GM19468 (cell line): Measurements from ENCODE around the gene PRM1.

ENCODE experiments used
- ATAC-seq: cut with Tn5 transposase; IDR thresholded peaks from one replicate; pipeline ENCODE4 v1.9.1; 2021; ENCODE audit warnings: mild to moderate bottlenecking, moderate library complexity, moderate number of reproducible peaks; ENCODE audit not compliant: unreplicated experiment; ENCODE audit errors: extremely low read depth

Gene PRM1

DNA sequence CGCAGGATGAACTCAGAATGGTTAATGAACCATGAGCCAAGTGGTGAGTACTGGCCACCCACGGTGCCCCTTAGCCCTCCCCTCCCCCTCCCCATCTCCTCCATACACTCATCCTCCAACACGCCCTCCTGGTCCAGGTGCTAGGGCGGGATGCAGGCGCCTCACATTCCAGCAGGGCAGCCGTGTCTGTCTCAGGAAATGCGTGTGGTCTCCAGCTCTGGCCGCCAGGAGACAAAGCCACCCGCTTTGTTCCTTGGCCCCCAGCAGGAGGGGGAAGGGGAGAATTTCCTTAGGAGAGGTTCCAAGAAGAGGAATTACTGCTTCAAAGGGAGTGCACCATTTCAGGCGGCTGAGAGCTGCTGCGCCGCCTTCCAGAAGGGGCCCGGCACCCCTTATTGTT, 34.4 kb upstream of the PRM1 start:
- ATAC-seq = no peak

DNA sequence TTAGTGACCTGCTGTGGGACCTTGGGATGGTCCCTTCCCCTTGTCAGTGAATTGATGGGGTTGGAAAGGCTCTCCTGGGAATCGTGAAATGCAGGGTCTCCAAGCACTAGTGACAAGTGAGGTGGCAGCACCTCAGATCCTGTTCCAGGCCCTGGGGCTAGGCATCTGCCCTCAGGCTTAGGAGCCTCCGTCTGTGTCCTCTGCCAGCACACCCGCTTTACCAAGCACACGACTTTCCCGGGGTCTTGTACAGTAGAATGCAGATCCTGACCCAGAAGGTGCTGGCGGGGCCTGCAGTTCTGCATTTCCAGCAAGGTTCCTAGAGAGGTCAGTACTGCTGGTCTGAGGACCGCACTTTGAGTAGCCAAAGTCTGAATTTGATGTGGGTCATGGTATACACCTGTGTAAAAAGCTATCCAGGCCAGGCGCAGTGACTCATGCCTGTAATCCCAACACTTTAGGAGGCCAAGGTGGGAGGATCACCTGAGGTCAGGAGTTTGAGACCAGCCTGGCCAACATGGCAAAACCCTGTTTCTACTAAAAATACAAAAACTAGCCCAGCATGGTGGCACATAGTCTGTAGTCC, 33.3 kb upstream of the PRM1 start:
- ATAC-seq = no peak

DNA sequence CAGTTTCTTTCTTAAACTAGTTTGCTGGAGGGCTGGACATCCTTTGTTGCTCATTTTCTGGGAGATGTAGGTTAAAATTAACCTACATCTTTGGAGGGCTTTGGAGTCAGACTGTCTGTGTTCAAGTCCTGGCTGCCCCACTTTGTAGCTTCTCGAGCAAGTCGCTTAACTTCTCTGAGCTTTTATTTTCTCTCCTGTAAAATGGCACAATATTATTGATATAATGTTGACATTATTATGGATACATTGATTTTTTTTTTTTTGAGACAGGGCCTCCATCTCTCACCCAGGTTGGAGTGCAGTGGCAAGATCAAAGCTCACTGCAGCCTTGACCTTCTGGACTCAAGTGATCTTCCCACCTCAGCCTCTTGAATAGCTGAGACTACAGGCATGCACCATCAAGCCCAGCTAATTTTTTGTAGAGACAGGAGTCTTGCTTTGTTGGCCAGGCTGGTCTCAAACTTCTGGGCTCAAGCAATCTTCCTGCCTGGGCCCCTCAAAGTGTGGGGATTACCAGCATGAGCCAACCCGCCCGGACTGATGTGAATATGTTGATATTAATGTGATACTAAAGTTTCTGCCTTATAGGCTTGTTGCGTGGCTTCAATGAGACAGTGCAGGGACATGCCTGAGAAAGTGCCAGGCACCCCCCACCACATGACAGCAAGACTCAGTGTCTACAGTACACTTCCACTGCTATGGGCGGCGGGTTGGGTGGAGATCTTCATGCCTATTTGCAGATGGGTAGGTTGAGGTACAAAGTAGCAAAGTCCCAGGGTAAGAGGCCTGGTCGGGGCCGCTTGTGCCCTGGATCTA, 32.6 kb upstream of the PRM1 start:
- ATAC-seq = no peak

DNA sequence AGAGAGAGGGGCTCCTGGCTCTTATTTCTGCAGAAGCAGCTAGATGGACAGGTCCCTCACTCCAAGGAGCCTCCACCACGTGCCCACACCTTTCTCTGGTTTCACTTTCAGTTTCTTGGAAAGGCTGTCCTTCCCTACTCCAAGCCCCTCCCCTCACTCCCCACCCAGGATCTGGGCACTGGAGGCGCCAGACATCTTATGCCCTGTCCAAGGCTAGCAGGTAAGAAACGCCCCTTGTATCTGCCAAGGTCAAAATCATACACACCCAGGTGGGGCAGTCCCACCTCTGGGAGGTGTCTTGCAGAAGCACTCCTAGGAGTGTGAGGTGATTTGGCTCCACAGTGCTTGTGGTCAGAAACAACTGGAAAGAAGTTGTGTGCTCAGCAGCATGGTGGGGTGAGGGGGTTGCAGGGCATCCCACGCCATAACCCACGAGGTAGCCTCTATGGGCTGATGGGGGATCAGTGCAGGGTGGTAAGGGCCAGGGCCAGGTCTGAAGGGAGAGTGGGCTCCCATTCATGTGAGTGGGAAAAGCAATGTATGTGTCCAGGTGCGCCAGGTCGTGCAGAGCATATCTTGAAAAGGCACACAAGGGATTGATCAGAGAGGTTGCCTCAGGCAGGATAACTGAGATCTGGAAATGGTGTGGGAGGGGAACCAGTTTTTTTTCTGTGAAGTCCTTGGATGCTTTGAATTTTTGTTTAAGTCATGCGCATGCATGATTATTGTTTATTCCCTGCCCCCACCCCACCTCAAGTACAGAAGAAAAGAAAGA, 31.8 kb upstream of the PRM1 start:
- ATAC-seq = no peak

DNA sequence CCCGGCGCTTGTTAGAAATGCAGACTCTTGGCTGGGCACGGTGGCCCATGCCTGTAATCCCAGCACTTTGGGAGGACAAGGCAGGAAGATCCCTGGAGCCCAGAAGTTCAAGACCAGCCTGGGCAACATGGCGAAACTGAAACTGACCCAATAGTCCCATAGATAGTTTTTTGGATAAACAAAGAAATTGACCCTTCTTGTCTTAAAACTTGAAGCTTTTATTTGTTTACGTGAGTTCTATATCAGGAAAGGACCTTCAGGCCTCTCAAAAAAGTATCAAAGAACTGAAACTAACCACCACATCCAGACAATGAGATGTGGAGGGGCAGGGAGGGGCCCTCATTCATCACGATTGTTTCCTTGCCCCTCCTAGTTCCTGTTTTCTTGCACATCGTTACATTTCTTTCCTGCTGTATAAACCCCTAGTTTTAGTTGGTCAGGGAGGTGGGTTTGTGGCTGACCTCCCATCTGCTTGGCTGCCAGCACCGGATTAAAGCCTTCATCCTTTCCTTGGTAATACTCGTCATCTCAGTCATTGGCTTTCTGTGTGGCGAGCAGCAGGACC, 29.9 kb upstream of the PRM1 start:
- ATAC-seq = no peak

DNA sequence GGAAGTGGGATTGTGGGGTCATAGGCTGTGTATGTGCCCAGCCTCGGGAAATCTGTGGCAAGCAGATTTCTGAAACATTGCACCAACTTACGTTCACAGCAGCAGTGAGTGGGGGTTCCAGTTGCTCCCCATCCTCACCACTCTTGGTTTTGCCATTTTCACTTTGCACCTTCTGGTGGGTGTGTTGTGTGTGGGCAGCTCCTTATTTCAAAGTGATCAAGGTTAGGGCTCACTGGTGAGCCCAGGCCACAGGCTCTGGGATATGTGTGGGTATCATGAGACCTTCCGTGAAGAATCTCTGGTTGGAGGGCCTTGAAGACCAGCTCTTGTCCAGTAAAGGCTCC, 29.5 kb upstream of the PRM1 start:
- ATAC-seq = no peak

DNA sequence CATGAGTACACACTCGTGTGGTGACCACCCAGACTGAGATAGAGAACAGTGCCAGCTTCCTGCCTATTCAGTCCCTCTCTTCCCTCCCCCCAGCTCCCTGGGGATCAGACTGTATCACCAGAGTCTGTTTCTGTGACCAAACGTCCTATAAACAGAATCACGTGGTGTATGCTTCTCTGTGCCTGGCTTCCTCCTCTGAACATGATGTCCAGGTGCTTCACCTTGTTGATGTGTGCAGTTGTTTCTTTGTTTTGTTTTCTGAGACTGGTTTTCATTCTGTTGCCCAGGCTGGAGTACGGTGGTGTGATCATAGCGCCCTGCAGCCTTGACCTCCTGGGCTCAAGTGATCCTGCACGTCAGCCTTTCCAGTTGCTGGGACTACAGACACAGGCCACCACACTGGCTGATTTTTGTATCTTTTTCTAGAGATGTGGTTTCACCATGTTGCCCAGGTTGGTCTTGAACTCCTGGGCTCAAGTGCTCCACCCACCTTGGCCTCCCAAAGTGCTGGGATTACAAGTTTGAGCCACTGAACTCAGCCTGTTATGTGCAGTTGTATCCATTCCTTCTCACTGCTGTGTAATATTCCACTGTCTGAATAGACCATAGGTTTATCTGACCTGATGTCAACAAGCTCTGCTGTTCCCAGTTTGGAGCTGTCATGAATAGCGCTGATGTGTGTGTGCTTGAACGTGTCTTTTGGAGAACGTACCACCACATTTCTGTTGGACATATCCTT, 28.9 kb upstream of the PRM1 start:
- ATAC-seq = peak; percentile 26

DNA sequence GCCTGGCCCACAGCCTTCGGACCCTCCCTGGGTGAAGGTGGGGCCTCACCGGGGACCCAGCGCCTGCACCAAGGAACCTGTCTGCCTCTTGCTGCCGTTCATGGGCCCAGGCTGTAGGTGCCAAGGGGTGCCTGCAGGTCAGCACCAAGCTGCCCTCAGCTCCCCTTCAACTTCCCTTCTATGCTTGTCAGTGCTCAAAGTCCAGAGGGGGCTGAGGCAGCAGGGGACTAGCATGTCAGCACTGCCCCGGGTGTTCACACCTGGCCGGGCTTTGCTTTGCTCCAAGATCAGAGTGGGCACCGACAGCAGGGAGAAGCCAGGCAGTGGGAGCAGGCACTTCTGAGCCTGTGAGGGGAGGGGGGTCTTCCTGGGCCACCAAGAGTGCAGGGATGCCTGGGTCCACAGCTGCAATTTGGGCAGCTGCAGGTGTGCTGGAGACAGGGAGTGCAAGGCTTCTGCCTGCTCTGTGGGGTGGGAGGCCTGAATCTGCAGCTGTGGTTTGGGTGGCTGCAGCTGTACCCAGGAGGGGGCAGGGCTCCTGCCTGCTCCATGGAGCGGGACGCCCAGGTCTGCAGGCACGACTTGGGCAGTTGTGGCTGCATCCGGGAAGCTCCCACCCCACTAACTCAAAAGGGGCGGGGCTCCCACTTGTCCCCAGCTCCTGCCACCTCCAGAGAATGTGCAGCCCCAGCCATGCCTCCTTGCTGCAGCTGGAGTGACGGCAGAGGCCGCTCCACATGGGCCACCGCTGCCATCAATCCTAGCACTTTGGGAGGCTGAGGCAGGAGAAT, 27.6 kb upstream of the PRM1 start:
- ATAC-seq = no peak

DNA sequence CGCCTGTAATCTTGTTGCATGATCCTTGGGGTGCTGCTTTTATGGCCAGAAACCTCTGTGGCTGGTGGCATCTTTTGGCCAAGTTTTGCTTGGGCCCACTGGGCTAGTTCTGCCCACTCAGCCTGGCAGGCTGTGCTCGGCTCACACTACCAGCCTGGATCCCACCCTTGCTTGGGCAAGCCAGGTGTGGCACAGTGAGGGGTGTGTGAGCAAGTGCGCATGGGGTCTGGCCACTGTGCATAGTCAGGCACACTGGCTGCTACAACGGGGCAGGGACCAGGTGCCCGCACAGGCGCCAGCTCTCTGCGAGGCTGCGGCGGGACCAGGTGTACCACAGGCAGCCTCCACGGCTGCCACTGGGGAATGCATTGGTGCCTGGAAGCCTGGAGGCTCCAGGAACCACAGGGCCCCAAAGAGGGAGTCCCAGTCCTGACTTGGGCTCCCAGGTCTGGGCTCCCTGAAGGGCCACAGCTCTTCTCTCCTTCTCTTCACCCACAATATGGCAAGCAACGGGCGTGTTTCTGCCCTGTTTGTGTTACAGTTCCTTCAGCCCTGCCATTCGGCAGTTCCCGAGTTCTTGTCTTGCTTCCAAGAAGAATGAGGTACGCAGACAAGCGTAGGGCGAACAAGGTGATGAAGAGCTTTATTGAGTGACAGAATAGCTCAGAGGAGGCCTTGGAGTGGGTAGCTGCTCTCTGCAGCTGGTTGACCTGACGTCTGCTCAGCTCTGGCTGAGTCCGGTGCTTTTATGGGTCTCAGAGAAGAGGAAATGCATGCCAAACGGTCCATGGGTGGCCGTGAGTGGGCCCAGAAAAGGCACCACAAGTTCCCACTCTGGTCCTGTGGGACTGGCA, 26.7 kb upstream of the PRM1 start:
- ATAC-seq = no peak

DNA sequence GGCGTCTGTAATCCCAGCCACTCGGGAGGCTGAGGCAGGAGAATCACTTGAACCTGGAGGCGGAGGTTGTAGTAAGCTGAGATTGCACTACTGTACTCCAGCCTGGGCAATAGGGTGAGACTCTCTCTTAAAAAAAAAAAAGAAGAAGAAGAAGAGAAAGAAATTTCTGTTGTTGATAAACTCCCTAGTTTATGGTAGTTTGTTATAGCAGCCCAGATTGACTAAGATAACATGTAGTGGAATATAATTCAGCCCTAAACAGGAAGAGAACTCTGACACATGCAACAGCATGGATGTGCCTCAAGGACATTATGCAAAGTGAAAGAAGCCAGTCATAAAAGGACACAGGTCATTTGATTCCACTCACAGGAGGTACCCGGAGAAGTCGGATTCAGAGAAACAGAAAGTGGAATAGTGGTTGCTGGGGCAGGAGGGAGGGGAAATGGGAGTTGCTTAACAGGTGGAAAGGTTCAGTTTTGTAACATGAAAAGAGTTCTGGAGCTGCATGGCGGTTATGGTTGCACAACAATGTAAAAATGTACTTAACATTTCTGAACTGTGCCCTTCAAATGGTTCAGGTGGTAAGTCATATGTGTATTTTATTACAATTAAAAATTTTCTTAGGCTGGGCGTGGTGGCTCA, 26.0 kb upstream of the PRM1 start:
- no peak for ATAC-seq

DNA sequence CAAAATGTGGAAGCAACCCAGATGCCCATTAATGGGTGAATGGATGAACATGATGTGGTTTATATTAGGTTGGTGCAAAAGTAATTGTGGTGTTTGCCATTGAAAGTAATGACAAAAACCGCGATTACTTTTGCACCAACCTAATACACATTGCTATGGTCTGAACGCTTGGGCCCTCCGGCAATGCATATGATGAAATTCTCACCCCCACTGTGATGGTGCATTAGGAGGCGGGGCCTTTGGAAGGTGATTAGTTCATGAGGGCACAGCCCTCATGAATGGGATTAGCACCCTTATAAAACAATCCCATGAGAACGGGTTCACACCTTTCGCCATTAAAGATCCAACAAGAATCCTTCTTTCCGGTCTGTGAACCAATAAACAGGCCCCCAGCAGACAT, 25.3 kb upstream of the PRM1 start:
- no peak for ATAC-seq

DNA sequence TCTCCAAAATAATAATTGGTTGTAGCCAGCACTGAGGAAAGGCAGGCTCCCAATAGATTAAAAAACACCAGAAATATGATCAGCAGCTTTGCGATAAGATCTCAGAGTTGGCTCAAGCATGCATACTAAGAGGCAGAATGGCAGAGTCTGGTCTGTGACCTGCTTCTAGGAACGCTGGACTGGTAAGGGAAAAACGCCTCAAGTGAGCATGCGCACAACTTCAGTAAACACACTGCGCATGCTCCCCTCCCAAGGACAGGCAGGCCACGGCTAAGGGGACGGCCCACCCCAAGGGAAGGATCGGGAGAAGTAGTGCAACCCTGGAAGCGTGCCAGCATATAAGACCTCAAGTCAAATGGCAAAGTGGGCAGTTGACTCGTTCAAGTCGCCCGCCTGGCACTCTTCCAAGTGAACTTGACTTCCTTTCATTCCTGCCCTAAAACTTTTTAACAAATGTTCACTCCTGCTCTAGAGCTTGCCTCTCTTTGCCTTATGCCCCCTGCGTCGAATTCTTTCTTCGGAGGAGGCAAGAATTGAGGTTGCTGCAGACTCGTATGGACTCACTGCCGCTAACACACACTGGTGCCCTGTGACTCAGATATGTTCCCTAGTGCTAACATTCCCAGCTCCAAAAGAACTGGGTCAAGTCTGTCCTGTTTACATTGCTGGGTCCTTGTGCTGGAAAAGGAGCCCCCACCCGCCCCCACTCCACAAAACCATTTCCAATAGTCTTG, 22.4 kb upstream of the PRM1 start:
- ATAC-seq = no peak

DNA sequence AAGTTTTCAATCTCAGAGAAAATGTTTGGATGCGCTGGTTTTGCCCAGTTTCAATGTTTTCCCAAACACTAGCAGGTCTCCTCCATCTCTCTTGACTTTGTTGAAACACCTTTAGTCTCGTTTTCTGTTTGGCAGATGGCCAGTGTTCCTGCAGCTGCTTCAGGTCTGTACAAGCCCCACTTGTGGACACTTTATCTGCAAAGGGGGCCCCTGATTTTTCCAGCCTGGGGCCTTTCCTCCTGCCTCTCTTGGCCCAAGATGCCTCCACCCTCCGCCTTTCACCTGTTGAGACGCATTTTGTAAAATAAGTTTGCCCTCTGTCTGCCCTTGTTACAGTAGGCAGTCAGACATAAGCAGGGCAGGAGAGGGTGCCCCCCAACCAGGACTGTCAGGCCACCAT, 21.8 kb upstream of the PRM1 start:
- no peak for ATAC-seq

DNA sequence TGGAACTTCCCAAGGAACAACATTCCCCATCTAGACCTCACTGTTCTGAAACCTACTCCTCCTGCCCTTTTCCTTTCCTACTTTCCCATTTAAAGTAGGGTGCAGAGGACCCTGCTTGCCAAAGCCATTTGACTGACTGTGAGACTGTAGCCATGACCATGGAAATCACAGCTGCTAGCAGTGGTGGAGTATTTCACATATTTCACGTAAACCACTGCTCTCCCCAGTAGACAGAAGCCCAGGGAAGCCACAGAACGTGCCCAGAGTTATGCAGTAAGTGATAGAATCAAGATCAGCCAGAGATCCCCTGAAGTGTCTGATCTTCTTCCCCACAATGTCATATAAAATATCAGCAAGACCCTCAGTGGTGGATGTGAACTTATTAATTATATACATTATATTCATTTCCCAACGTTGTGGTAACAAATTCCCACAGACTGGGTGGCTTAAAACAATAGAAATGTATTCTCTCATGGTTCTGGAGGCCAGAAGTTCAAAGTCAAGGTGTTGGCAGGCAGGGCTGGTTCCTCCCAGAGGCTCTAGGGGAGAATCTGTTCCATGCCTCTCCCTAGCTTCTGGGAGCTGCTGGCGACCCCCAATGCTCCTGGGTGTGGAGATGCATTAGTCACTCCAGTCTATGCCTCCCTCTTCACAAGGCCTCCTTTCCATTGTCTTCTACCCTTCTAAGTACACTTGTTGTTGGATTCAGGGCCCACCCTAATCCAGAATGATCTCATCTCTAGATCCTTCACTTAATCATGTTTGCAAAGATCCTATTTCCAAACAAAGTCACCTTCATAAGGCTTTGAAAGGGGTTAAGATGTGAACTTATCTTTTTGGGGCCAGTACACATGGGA, 20.7 kb upstream of the PRM1 start:
- no peak for ATAC-seq

DNA sequence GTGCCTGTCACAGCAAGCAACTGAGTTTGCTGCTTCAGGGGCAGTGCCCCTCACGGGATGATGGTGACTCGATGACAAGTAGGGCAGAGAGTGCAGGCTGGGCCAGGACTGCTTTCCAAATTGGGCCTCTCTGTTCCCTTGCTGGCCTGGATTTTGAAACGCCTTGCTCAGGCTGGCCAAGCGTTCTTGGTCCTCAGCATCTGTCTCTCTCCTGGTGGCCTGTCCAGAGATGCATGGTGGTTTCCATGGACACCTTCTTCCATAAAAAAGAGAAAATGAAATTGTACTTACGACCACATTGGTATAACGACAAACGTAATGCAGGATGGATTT, 19.4 kb upstream of the PRM1 start:
- ATAC-seq = no peak

DNA sequence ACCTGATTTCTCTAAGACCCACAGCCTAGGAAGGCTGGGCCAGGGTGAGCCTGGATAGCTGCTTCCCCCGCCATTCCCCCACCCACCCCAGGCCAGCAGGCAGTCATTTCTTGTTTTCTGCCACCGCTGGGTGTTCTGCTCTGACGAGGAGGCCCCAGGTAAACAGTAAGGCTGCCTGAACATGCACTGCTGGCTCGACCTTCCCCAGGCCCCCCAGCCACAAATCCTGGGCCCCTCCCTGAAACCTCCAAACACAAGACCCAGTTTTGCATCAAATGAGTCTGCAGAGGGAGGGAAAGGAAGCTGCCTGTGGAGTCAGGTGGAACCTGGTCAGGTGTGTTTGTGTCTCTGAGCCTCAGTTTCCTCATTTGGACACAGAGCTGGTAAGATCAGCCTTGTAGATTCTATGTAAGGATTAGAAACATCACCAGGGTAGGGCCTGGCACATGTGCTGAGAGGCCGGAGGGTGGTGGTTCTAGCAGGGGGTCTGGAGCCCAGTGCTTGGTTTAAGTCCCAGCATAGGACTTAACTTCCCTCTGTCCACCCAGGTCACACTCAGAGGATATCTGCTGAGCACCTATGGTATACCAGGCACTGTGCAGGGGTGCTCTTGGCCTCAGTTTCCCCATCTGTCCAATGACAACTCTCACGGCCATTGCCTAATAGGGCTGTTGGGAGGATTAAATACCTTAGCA, 18.9 kb upstream of the PRM1 start:
- ATAC-seq = no peak
